GM23248 (cell line): Measurements from ENCODE around the gene NEUROG1. TPM values are rescaled to one million over a fixed set of nuclear protein-coding genes. Genes with fewer than 3 reads are reported as not detected.

Experiments
- DNase-seq: peaks from one replicate; pipeline ENCODE4 v3.0.0-alpha.2; 2015
- H2AFZ ChIP-seq: fragments of 200-600 bp; sonication (generic); 2 replicates; pipeline ENCODE4 v1.6.1; 2016; ENCODE audit warnings: antibody characterized with exemption
- H3F3A ChIP-seq: fragments of 200-600 bp; sonication (generic); 2 replicates; pipeline ENCODE4 v1.6.1; 2016; ENCODE audit warnings: mild to moderate bottlenecking, antibody characterized with exemption, mixed run types; ENCODE audit not compliant: insufficient read depth
- H3K27ac ChIP-seq: fragments of 200-600 bp; sonication (generic); 2 replicates; pipeline ENCODE4 v1.5.1; 2016; ENCODE audit warnings: mild to moderate bottlenecking
- H3K27me3 ChIP-seq: fragments of 200-600 bp; sonication (generic); replicated peaks from 2 replicates; pipeline ENCODE4 v1.6.1; 2016; ENCODE audit warnings: mild to moderate bottlenecking; ENCODE audit not compliant: insufficient read depth
- H3K36me3 ChIP-seq: fragments of 200-600 bp; sonication (generic); 2 replicates; pipeline ENCODE4 v1.6.1; 2016; ENCODE audit warnings: low read depth, mild to moderate bottlenecking
- H3K4me1 ChIP-seq: fragments of 200-600 bp; sonication (generic); 2 replicates; pipeline ENCODE4 v1.6.1; 2016; ENCODE audit warnings: mild to moderate bottlenecking; ENCODE audit not compliant: insufficient read depth
- H3K4me2 ChIP-seq: fragments of 200-600 bp; sonication (generic); one replicate; pipeline ENCODE4 v1.6.1; 2016; ENCODE audit warnings: mild to moderate bottlenecking; ENCODE audit not compliant: unreplicated experiment
- H3K4me3 ChIP-seq: fragments of 200-600 bp; sonication (generic); 2 replicates; pipeline ENCODE4 v1.5.1; 2016; ENCODE audit warnings: mild to moderate bottlenecking
- H3K79me2 ChIP-seq: fragments of 200-600 bp; sonication (generic); 2 replicates; pipeline ENCODE4 v1.6.1; 2016; ENCODE audit warnings: mild to moderate bottlenecking; ENCODE audit not compliant: insufficient read depth
- H3K9ac ChIP-seq: fragments of 200-600 bp; sonication (generic); 2 replicates; pipeline ENCODE4 v1.6.1; 2016; ENCODE audit warnings: mild to moderate bottlenecking
- H3K9me2 ChIP-seq: fragments of 200-600 bp; sonication (generic); 2 replicates; pipeline ENCODE4 v1.6.1; 2016; ENCODE audit warnings: mixed run types, mild to moderate bottlenecking, moderate library complexity; ENCODE audit not compliant: insufficient read depth
- H3K9me3 ChIP-seq: fragments of 200-600 bp; sonication (generic); one replicate; pipeline ENCODE4 v1.6.1; 2017; ENCODE audit warnings: low read depth
- H4K20me1 ChIP-seq: fragments of 200-600 bp; sonication (generic); 2 replicates; pipeline ENCODE4 v1.6.0; 2016; ENCODE audit not compliant: insufficient read depth
- EZH2 ChIP-seq: fragments of 200-600 bp; sonication (generic); IDR thresholded peaks from 2 replicates; pipeline ENCODE4 v1.6.1; 2018; ENCODE audit warnings: antibody characterized with exemption, mild to moderate bottlenecking; ENCODE audit not compliant: insufficient read depth, poor library complexity, severe bottlenecking
- EZH2phosphoT487 ChIP-seq: fragments of 200-600 bp; sonication (generic); IDR thresholded peaks from 2 replicates; pipeline ENCODE4 v1.6.1; 2018; ENCODE audit warnings: antibody characterized with exemption, moderate library complexity, mild to moderate bottlenecking, low read depth; ENCODE audit not compliant: insufficient read depth
- WGBS, 2 experiments: methylation state at CpG; one replicate each; pipeline ENCODE4 v1.1.6; 2015 to 2017; ENCODE audit warnings: low lambda C conversion rate in 2 of 2, low coverage in 1 of 2; ENCODE audit errors: missing lambda C conversion rate in 2 of 2; 5-methylcytosine and 5-hydroxymethylcytosine counted together
- in situ Hi-C: fragments of 300-500 bp; cut with MboI; formaldehyde crosslinking; loops from 2 replicates; pipeline ENCODE4 v1.15.0; 2020
- polyA plus RNA-seq: library from polyadenylated mRNA; unstranded; fragments of >200 nt; fragmentation: Nextera tagmentation; extraction: Ambion mirVana; gene quantifications from 2 replicates; pipeline ENCODE4 v1.2.1, GENCODE V29; 2016
- total RNA-seq: library from RNA; depleted of rRNA; stranded (reverse); fragments of >200 nt; shearing (Covaris generic); gene quantifications from 2 replicates; pipeline ENCODE4 v1.2.3, GENCODE V29; 2014

The NEUROG1 gene
- total and polyA plus RNA-seq, 2 experiments from 2014 or later: not detected

- no peak within 1 kb of the TSS for H3K9ac ChIP-seq
- in situ Hi-C loops: no loop called here
- no peak within 1 kb of the TSS for H3K27ac ChIP-seq
- peak; percentile 88 for DNase-seq
- peak within 1 kb of the TSS; percentile 59 for H2AFZ ChIP-seq
- H3K36me3 ChIP-seq: no peaks in the 10 kb centered on the region
- H3K9me3 ChIP-seq: no peaks in the 10 kb centered on the region
- peak within 1 kb of the TSS; percentile 44 for H3K4me2 ChIP-seq
- H3K4me1 ChIP-seq: peaks cover 14% of the 10 kb centered on the region
- H3K27me3 ChIP-seq: peaks cover 40% of the 10 kb centered on the region
- 2% methylated on average over 46 to 64 of the region's 68 CpGs for WGBS, 2 experiments
- H3K4me3 ChIP-seq: peak within 1 kb of the TSS; percentile 57
- H3F3A ChIP-seq: 0 out of 2 replicates have a peak, but pooled peaks cover 3% of the 10 kb centered on the region
- TF ChIP-seq EZH2phosphoT487 (no peak), EZH2 (no peak)
- H3K79me2 ChIP-seq: no peaks in the 10 kb centered on the region
- no peaks in the 10 kb centered on the region for H3K9me2 ChIP-seq
- no peaks in the 10 kb centered on the region for H4K20me1 ChIP-seq
Measured at GRCh38 chr5:135578685-135579341, 43.0 kb upstream of the NEUROG1 start, which contains the start of gene CXCL14. TSS of gene CXCL14 (minus strand) at chr5:135578991. CDS start at chr5:135578778, 213 bp downstream.

GRCh38 chr5:135578305-135578684 lies 42.5 kb upstream of the NEUROG1 start:
- TF ChIP-seq EZH2phosphoT487 (no peak), EZH2 (no peak)
- Histone ChIP-seq H3K4me2 (peak overlapping the region; percentile 44), H2AFZ (peak overlapping the region; percentile 59), H3K27me3 (peaks cover 36% of the 10 kb centered on the region), H3K4me3 (peak overlapping the region; percentile 57), H3K27ac (no peak overlapping the region), H3K9me3 (no peaks in the 10 kb centered on the region), H3K36me3 (no peaks in the 10 kb centered on the region), H3K79me2 (no peaks in the 10 kb centered on the region), H3K9ac (no peak overlapping the region), H3K4me1 (peaks cover 14% of the 10 kb centered on the region), H4K20me1 (no peaks in the 10 kb centered on the region), H3K9me2 (no peaks in the 10 kb centered on the region), H3F3A (0 out of 2 replicates have a peak, but pooled peaks cover 3% of the 10 kb centered on the region)
- no peak for DNase-seq
- in situ Hi-C loops: no loop called here
- WGBS, 2 experiments: 4 to 7% methylated on average over 21 of the region's 21 CpGs

- H3K79me2 ChIP-seq: no peaks in the 10 kb centered on the region
- in situ Hi-C loops: no loop called here
- no peaks in the 10 kb centered on the region for H3K9me2 ChIP-seq
- no peak overlapping the region for H3K27ac ChIP-seq
- H3F3A ChIP-seq: 0 out of 2 replicates have a peak, but pooled peaks cover 3% of the 10 kb centered on the region
- H3K4me3 ChIP-seq: no peak overlapping the region
- peaks cover 31% of the 10 kb centered on the region for H3K27me3 ChIP-seq
- no peak overlapping the region for H3K9ac ChIP-seq
- H4K20me1 ChIP-seq: no peaks in the 10 kb centered on the region
- H3K9me3 ChIP-seq: no peaks in the 10 kb centered on the region
- WGBS, 2 experiments: 26 to 29% methylated on average over 8 of the region's 8 CpGs
- no peak overlapping the region for H2AFZ ChIP-seq
- no peaks in the 10 kb centered on the region for H3K36me3 ChIP-seq
- peaks cover 14% of the 10 kb centered on the region for H3K4me1 ChIP-seq
- TF ChIP-seq EZH2 (no peak), EZH2phosphoT487 (no peak)
- no peak overlapping the region for H3K4me2 ChIP-seq
- no peak for DNase-seq
Measured at GRCh38 chr5:135577421-135577820, 41.7 kb upstream of the NEUROG1 start.

GRCh38 chr5:135576075-135576599 lies 40.4 kb upstream of the NEUROG1 start:
- Histone ChIP-seq H3K9ac (no peak overlapping the region), H3K27me3 (peaks cover 22% of the 10 kb centered on the region), H3K4me1 (peaks cover 14% of the 10 kb centered on the region), H3K79me2 (no peaks in the 10 kb centered on the region), H3K9me2 (no peaks in the 10 kb centered on the region), H3K36me3 (no peaks in the 10 kb centered on the region), H2AFZ (no peak overlapping the region), H3K4me3 (no peak overlapping the region; the same call in 1 of the 2 replicates), H3K27ac (no peak overlapping the region), H3K9me3 (no peaks in the 10 kb centered on the region), H3F3A (0 out of 2 replicates have a peak, but pooled peaks cover 3% of the 10 kb centered on the region), H3K4me2 (peak overlapping the region; percentile 46), H4K20me1 (no peaks in the 10 kb centered on the region)
- DNase-seq: peak; percentile 77
- WGBS, 2 experiments: 10 to 22% methylated on average over 6 of the region's 6 CpGs
- in situ Hi-C loops: no loop called here
- TF ChIP-seq EZH2phosphoT487 (no peak), EZH2 (no peak)
